HG03439 (cell line): ENCODE results near the gene SRP9.
"Not testable (repeated sequence)": the region's sequence is repeated elsewhere in the genome, so short reads cannot be mapped to it uniquely, and the experiment has no call there.

Experiments used
- ATAC-seq: cut with Tn5 transposase; IDR thresholded peaks from one replicate; pipeline ENCODE4 v1.9.1; 2021; ENCODE audit warnings: mild to moderate bottlenecking, moderate library complexity; ENCODE audit not compliant: unreplicated experiment

SRP9 gene

GRCh38 chr1:225835856-225836255, 58.2 kb downstream of the SRP9 start:
- no peak for ATAC-seq

DNA sequence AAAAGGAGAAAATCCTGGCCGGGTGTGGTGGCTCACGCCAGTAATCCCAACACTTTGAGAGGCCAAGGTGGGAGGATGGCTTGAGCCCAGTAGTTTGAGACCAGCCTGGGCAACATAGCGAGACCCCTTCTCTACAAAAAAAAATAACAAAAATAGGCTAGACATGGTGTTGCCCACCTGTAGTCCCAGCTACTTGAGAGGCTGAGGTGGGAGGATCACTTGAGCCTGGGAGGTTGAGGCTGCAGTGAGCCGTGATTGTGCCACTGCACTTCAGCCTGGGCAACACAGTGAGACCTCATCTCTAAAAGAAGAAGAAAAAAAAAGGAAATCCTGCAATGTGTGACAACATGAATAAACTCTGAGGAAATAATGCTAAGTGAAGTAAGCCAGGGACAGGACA, 58.7 kb downstream of the SRP9 start:
- not testable (repeated sequence) for ATAC-seq

DNA sequence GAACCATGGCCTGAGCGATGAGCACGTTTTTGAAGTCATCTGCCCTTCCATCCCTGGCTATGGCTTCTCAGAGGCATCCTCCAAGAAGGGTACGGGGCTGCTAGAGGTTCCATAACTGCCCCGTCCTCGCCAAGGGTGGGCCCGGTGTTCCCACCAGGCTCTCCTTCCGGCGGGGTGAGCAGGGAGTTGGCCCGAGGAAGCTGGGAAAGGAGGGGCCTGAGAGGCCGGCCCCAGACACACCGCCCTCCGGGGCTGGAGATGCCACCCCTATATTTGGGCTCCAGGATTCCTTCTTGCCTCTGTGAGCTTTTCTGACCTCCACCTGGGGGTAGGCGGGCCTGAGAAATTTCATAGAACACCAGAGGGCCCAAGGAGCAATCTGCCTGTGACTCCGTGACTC, 61.2 kb downstream of the SRP9 start:
- no peak for ATAC-seq
